T-helper 2 cell treated with Interferon-gamma antibody and Interleukin-4, amounts not matched to agents 5 μg/mL and 100 μg/mL, for 36 hours (primary cell): ENCODE data around the gene SLC39A2.
"Not testable (repeated sequence)": the region's sequence is repeated elsewhere in the genome, so short reads cannot be mapped to it uniquely, and the experiment has no call there.

Source experiments
- DNase-seq: peaks from one replicate; pipeline ENCODE4 v3.0.0; 2021; ENCODE audit warnings: low spot score
- H3K27ac Mint-ChIP-seq: one replicate; pipeline ENCODE4 v1.8.0; 2021; ENCODE audit warnings: mild to moderate bottlenecking, mixed read lengths
- H3K27me3 Mint-ChIP-seq: one replicate; pipeline ENCODE4 v1.8.0; 2021; ENCODE audit warnings: low read depth, mixed read lengths
- H3K36me3 Mint-ChIP-seq: one replicate; pipeline ENCODE4 v1.8.0; 2021; ENCODE audit warnings: low read depth, mixed read lengths
- H3K4me1 Mint-ChIP-seq: one replicate; pipeline ENCODE4 v1.8.0; 2021; ENCODE audit warnings: low read depth, mixed read lengths
- H3K4me3 Mint-ChIP-seq: one replicate; pipeline ENCODE4 v1.8.0; 2022; ENCODE audit warnings: mild to moderate bottlenecking, moderate library complexity, mixed read lengths
- H3K9me3 Mint-ChIP-seq: one replicate; pipeline ENCODE4 v1.8.0; 2021; ENCODE audit warnings: mixed read lengths

SLC39A2 gene

GRCh38 chr14:21040370-21040925, 41.4 kb downstream of the SLC39A2 start:
- H3K9me3 Mint-ChIP-seq: no peaks in the 10 kb centered on the region
- no peak for DNase-seq
- H3K4me3 Mint-ChIP-seq: no peak overlapping the region
- H3K36me3 Mint-ChIP-seq: no peaks in the 10 kb centered on the region
- peaks cover 20% of the 10 kb centered on the region for H3K27me3 Mint-ChIP-seq
- H3K27ac Mint-ChIP-seq: no peak overlapping the region
- peaks cover 6% of the 10 kb centered on the region for H3K4me1 Mint-ChIP-seq

- H3K4me1 Mint-ChIP-seq, H3K9me3 Mint-ChIP-seq, H3K4me3 Mint-ChIP-seq, H3K36me3 Mint-ChIP-seq, DNase-seq, H3K27ac Mint-ChIP-seq: not testable (repeated sequence)
- peaks cover 24% of the 10 kb centered on the region for H3K27me3 Mint-ChIP-seq
Observed at GRCh38 chr14:21040941-21041340, 41.8 kb downstream of the SLC39A2 start.

- H3K4me1 Mint-ChIP-seq: peaks cover 6% of the 10 kb centered on the region
- DNase-seq: no peak
- no peaks in the 10 kb centered on the region for H3K36me3 Mint-ChIP-seq
- no peaks in the 10 kb centered on the region for H3K9me3 Mint-ChIP-seq
- H3K4me3 Mint-ChIP-seq: no peak within 1 kb of the TSS
- H3K27me3 Mint-ChIP-seq: peaks cover 27% of the 10 kb centered on the region
- no peak within 1 kb of the TSS for H3K27ac Mint-ChIP-seq
Observed at GRCh38 chr14:21041676-21042433, 42.8 kb downstream of the SLC39A2 start, which contains the start of gene RNASE7. Gene RNASE7, plus strand, starts transcription at chr14:21042362. Its CDS starts 631 bp downstream, at chr14:21042993.

DNA sequence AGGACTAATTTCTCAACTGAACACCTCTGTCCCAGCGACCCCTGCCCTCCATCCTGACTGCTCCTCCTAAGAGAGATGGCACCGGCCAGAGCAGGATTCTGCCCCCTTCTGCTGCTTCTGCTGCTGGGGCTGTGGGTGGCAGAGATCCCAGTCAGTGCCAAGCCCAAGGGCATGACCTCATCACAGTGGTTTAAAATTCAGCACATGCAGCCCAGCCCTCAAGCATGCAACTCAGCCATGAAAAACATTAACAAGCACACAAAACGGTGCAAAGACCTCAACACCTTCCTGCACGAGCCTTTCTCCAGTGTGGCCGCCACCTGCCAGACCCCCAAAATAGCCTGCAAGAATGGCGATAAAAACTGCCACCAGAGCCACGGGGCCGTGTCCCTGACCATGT, 43.8 kb downstream of the SLC39A2 start:
- Mint-ChIP-seq H3K4me1 (peaks cover 6% of the 10 kb centered on the region), H3K27ac (no peak overlapping the region), H3K36me3 (no peaks in the 10 kb centered on the region), H3K27me3 (peaks cover 26% of the 10 kb centered on the region), H3K9me3 (no peaks in the 10 kb centered on the region), H3K4me3 (no peak overlapping the region)
- DNase-seq: no peak

GRCh38 chr14:21043387-21043973, 44.4 kb downstream of the SLC39A2 start:
- no peak overlapping the region for H3K4me3 Mint-ChIP-seq
- no peaks in the 10 kb centered on the region for H3K36me3 Mint-ChIP-seq
- H3K4me1 Mint-ChIP-seq: peaks cover 6% of the 10 kb centered on the region
- no peak for DNase-seq
- no peaks in the 10 kb centered on the region for H3K9me3 Mint-ChIP-seq
- H3K27ac Mint-ChIP-seq: no peak overlapping the region
- H3K27me3 Mint-ChIP-seq: peaks cover 26% of the 10 kb centered on the region

GRCh38 chr14:21043974-21044618, 45.0 kb downstream of the SLC39A2 start:
- Mint-ChIP-seq H3K27ac (no peak overlapping the region), H3K9me3 (no peaks in the 10 kb centered on the region), H3K4me1 (peaks cover 6% of the 10 kb centered on the region), H3K4me3 (no peak overlapping the region), H3K27me3 (peaks cover 26% of the 10 kb centered on the region), H3K36me3 (no peaks in the 10 kb centered on the region)
- DNase-seq: no peak

DNA sequence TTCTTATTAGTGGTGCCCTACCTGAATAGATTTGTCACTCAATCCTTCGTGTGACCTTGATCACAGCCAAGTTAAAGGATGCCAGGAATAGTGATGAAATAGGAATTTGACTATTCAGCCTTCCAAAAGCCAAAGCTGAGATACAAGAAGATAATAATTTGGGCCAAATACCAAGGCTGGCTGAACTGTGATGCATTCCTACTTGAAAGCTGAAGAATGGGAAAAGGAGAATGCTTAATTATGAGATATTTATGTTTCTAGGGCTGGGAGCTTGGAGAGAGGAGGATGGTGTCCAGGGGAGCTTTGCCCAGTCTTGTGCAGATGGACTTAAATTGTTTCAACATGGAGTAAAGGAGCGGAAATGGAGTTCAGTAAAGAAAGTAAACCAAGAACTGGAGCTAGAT, 48.3 kb downstream of the SLC39A2 start:
- peaks cover 6% of the 10 kb centered on the region for H3K4me1 Mint-ChIP-seq
- peaks cover 32% of the 10 kb centered on the region for H3K27me3 Mint-ChIP-seq
- no peak for DNase-seq
- no peak overlapping the region for H3K4me3 Mint-ChIP-seq
- no peak overlapping the region for H3K27ac Mint-ChIP-seq
- no peaks in the 10 kb centered on the region for H3K9me3 Mint-ChIP-seq
- no peaks in the 10 kb centered on the region for H3K36me3 Mint-ChIP-seq

DNA sequence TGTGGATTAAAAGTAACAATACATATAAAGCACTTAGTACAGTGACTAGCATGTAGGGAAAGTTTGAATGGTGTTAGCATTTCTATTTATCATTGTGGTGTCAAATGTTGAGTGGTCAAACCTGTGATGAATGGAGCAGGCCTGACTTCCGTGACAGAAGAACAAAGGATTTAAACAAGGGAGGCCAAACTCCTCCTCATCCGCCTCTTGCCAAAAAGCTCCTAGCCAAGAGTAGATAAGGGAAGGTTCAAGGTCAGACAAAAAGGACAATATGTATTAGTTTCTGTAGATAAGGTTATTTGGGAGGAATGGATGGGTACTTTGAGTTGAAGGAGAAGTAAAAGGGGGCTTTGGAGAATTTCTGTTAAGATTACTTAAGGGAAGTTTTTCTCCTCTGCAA, 49.5 kb downstream of the SLC39A2 start:
- H3K27me3 Mint-ChIP-seq: peaks cover 29% of the 10 kb centered on the region
- H3K4me3 Mint-ChIP-seq: no peak overlapping the region
- no peaks in the 10 kb centered on the region for H3K36me3 Mint-ChIP-seq
- no peak for DNase-seq
- peaks cover 6% of the 10 kb centered on the region for H3K4me1 Mint-ChIP-seq
- no peak overlapping the region for H3K27ac Mint-ChIP-seq
- H3K9me3 Mint-ChIP-seq: no peaks in the 10 kb centered on the region

GRCh38 chr14:21049271-21049673, 50.2 kb downstream of the SLC39A2 start:
- peaks cover 4% of the 10 kb centered on the region for H3K4me1 Mint-ChIP-seq
- no peaks in the 10 kb centered on the region for H3K9me3 Mint-ChIP-seq
- DNase-seq: no peak
- no peak overlapping the region for H3K27ac Mint-ChIP-seq
- peaks cover 27% of the 10 kb centered on the region for H3K27me3 Mint-ChIP-seq
- H3K4me3 Mint-ChIP-seq: no peak overlapping the region
- no peaks in the 10 kb centered on the region for H3K36me3 Mint-ChIP-seq

DNA sequence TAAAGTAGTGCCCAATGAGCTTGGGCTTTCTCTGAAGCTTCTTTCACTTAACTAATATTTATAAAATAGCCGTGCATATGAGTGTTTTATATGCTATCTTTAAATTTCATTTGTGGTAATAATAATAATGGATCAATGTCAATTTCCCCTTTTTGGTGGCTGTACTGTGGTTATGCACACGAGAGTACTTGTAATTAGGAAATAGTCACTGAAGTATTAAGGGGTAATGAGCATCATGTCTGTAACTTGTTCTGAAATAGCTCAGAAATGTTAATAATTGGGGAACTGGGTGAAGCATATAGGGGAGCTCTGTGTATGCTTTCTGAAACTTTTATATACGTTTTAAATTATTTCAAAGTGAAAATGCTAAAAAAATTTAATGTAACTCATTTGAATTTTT, 51.5 kb downstream of the SLC39A2 start:
- no peak overlapping the region for H3K4me3 Mint-ChIP-seq
- H3K27me3 Mint-ChIP-seq: peaks cover 15% of the 10 kb centered on the region
- no peak for DNase-seq
- no peaks in the 10 kb centered on the region for H3K36me3 Mint-ChIP-seq
- no peak overlapping the region for H3K27ac Mint-ChIP-seq
- H3K9me3 Mint-ChIP-seq: no peaks in the 10 kb centered on the region
- no peaks in the 10 kb centered on the region for H3K4me1 Mint-ChIP-seq
